MM.1S (cell line): Measurements from ENCODE around the gene TUNAR.

Source experiments
- CTCF ChIP-seq: fragments of 300-600 bp; sonication (generic); IDR thresholded peaks from 2 replicates; pipeline ENCODE4 v1.5.1; 2016; ENCODE audit warnings: antibody characterized with exemption, low read length, mixed read lengths
- EZH2 ChIP-seq: fragments of 300-600 bp; sonication (generic); optimal IDR thresholded peaks from 2 replicates; pipeline ENCODE3; 2017; ENCODE audit warnings: low read depth, mild to moderate bottlenecking, antibody characterized with exemption, low read length, mixed read lengths

GRCh38 chr14:95855606-95856005 lies 21.0 kb upstream of the TUNAR start:
- no peak for TF ChIP-seq CTCF
- no peak for TF ChIP-seq EZH2
